ENCODE data around the gene FSTL3. TPM values are rescaled to one million over a fixed set of nuclear protein-coding genes. Genes with fewer than 3 reads are reported as not detected.

The FSTL3 gene
- total RNA-seq, 1 donor from 2014 or later, result 56.1 TPM

DNA sequence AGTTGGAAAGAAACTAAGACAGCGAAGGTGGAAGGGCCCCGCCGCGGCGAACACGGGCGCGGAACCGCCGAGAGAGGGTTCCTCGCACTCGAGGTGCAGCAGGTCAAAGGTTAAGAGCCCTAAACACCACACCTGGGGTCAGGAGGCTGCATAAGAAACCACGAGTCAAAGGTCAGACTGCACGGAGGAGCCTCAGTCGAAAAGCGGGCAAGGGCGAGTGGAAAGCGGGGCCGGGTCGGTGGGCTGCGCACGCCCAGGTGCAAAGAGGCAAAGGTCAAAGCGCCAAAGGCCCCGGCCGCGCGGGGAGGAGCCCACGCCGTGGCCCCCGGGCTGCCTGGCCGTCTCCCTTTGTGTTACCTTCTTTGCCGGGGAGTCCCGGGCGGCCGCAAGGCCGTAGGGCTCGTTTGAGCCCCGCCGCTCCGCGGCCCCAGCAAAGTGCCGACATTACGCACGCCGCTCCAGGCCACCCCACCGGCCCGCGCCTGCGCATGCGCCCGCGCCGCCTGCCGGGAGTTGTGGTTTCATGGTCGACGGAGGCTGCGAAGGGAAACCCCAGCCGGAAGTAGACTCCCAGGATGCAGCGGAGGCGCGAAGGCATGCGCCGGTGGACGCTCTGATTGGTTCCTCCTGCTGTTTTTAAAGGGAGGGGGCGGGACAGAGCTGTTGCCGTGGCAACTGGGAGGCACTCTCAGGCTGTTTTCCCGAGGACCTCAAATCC lies 43.0 kb upstream of the FSTL3 start, which contains the start of gene POLRMT:
TSS of gene POLRMT (minus strand) at position 470 of the 718 bp plus-strand sequence. CDS start at position 445, 25 bp downstream.
- TF ChIP-seq, protein P1, sequence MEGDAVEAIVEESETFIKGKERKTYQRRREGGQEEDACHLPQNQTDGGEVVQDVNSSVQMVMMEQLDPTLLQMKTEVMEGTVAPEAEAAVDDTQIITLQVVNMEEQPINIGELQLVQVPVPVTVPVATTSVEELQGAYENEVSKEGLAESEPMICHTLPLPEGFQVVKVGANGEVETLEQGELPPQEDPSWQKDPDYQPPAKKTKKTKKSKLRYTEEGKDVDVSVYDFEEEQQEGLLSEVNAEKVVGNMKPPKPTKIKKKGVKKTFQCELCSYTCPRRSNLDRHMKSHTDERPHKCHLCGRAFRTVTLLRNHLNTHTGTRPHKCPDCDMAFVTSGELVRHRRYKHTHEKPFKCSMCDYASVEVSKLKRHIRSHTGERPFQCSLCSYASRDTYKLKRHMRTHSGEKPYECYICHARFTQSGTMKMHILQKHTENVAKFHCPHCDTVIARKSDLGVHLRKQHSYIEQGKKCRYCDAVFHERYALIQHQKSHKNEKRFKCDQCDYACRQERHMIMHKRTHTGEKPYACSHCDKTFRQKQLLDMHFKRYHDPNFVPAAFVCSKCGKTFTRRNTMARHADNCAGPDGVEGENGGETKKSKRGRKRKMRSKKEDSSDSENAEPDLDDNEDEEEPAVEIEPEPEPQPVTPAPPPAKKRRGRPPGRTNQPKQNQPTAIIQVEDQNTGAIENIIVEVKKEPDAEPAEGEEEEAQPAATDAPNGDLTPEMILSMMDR (IDR thresholded peaks at IDR 0.05; ENCODE audit: borderline replicate concordance), result peak; percentile 44
- peaks cover 43% of the 10 kb centered on the region for H3K4me1 ChIP-seq
- H3K4me3 ChIP-seq, result peak within 1 kb of the TSS; percentile 85
- intact Hi-C loops (cut with micrococcal nuclease), result no loop called here
- DNase-seq, result peak; percentile 98
- H3K27me3 ChIP-seq (ENCODE audit: low read depth), result no peaks in the 10 kb centered on the region
- peaks cover 21% of the 10 kb centered on the region for H3K36me3 ChIP-seq
- H3K27ac ChIP-seq (replicated peaks), result peak within 1 kb of the TSS; percentile 85
- H3K9me3 ChIP-seq (replicated peaks), result no peaks in the 10 kb centered on the region

DNA sequence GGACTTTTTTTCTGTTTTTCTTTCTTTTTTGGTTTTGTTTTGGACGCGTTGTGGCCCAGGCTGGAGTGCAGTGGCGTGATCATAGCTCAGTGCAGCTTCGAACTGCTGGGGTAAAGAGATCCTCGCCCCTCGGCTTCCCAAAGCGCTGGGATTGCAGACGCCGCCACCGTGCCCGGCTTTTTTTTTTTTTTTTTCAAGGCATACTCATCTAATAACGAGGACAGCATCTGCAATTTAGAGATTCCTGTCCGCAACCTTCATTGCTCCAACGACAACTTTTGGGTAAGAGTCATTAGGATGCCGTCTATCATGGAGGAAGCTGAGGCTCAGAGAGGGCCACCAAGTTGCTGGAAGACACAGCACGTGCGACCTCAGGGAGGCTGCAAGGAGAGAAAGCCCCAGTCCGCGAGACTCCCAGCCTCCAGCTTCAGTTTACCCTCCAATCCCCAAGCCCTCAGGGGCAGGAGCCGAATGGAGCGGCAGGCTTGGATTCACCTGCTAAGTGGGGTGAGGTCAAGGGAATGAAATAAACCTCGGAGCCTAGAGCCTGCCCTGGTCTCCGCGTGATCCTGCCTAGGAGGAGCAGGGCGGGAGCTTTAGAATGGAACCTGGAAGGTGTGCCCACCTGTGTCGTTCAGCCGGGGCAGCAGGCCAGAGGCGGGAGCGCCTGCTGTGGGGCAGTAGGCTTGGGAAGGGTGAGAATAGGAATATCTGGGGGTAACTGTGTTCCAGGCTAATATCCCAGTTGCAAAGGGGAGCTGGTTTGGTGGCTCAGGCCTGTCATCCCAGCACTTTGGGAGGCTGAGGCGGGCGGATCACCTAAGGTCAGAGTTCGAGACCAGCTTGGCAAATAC lies 42.2 kb upstream of the FSTL3 start:
- H3K36me3 ChIP-seq, result peaks cover 13% of the 10 kb centered on the region
- DNase-seq, result no peak
- peak overlapping the region; percentile 85 for H3K4me3 ChIP-seq
- peaks cover 49% of the 10 kb centered on the region for H3K4me1 ChIP-seq
- H3K27me3 ChIP-seq (ENCODE audit: low read depth), result no peaks in the 10 kb centered on the region
- H3K27ac ChIP-seq (replicated peaks), result peak overlapping the region; percentile 85
- intact Hi-C loops (cut with micrococcal nuclease), result no loop called here
- H3K9me3 ChIP-seq (replicated peaks), result no peaks in the 10 kb centered on the region
- TF ChIP-seq, protein P1 (IDR thresholded peaks at IDR 0.05; ENCODE audit: borderline replicate concordance), result no peak

DNA sequence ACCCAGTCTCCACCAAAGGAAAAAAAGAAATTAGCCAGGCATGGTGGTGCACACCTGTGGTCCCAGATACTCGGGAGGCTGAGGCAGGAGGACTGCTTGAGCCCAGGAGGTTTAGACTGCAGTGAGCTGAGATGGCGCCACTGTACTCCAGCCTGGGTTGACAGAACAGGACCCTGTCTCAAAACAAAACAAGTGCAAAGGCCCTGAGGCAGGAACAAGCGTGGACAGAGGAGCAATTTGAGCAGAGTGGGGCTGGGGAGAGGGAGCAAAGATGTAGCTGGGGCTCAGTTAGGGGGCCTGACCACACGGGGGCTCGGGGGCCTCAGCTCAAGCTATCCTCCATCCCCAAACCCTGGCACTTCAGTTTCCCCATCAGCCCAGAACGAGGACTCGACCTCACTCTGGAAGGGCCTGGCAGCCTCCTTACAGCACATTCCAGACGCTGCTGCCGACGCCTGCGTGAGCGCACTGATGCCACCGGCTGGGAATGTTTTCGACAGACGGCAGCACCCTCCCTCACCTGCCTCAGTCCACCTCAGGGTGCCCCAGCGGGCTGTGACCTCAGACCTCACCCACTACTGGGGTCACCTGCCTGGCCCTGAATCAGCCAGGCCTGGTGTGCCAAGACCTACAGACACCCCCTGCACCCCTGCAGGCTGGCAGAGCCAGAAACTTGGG lies 41.1 kb upstream of the FSTL3 start:
- intact Hi-C loops (cut with micrococcal nuclease), result no loop called here
- H3K27ac ChIP-seq (replicated peaks), result no peak overlapping the region
- DNase-seq, result no peak
- no peaks in the 10 kb centered on the region for H3K27me3 ChIP-seq (ENCODE audit: low read depth)
- TF ChIP-seq, protein P1 (IDR thresholded peaks at IDR 0.05; ENCODE audit: borderline replicate concordance), result no peak
- H3K36me3 ChIP-seq, result peaks cover 6% of the 10 kb centered on the region
- H3K9me3 ChIP-seq (replicated peaks), result no peaks in the 10 kb centered on the region
- peaks cover 50% of the 10 kb centered on the region for H3K4me1 ChIP-seq
- H3K4me3 ChIP-seq, result no peak overlapping the region

DNA sequence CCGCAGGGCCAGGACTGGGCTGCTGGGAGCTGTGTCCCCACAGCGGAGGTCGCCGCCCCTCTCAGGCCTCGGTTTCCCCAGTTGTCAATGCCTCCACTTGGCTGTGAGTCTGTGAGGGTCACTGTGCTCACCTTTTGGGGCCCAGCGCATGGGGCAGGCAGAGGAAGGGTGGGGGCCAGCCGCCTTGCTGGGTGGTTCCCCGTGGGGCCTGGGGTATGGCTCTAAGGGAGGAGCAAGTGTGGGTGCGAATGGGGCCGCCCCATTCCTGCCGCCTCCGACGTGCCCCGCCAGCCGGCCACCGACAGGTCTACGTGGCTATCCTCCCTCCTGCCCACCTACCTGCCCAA lies 37.3 kb upstream of the FSTL3 start:
- TF ChIP-seq, protein P1 (IDR thresholded peaks at IDR 0.05; ENCODE audit: borderline replicate concordance), result no peak
- intact Hi-C loops (cut with micrococcal nuclease), result no loop called here
- DNase-seq, result no peak
- Histone ChIP-seq H3K9me3 (replicated peaks) (no peaks in the 10 kb centered on the region), H3K4me1 (peaks cover 23% of the 10 kb centered on the region), H3K36me3 (no peaks in the 10 kb centered on the region), H3K27me3 (ENCODE audit: low read depth) (no peaks in the 10 kb centered on the region), H3K4me3 (peak overlapping the region; percentile 64), H3K27ac (replicated peaks) (no peak overlapping the region)
